Nucleus accumbens (tissue), 56 donors: ENCODE results near the gene SLC6A19.
"Not testable (repeated sequence)": the region's sequence is repeated elsewhere in the genome, so short reads cannot be mapped to it uniquely, and the experiment has no call there.

Experiments used
- DNase-seq, 56 donors: peaks; one replicate each; lab custom pipeline; 2025; lab: John Stamatoyannopoulos, UW

SLC6A19 gene

DNA sequence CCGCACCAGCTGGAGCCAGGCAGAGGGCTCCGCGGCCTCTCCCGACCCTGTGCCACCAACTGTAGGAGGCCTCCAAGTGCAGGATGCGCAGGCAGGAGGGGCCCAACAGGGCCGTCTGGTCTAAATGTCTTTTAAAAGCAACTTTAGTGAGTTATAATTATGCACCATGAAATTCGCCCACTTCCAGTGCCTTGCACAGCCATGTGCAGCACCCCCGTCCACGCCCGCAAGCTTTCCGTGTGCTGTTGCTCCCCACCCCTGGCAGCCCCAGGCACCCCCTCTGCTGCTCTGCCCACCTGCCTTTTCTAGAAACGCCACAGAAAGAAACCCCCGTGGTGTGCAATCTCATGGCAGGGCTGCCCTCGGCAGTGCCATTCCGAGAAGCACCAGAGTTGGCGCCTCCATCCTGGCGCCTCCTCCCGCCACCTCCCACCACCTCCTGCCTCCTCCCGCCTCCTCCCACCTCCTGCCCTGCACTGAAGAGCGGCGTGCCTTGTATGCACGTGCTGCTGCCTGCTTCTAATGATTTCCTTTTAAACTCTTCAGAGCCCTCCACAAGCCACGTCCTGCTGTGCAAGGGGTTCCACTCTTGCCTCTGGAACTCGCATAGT lies 16.3 kb downstream of the SLC6A19 start:
- DNase-seq, result peak in 2 of 56 donors; percentile 13 to 25

DNA sequence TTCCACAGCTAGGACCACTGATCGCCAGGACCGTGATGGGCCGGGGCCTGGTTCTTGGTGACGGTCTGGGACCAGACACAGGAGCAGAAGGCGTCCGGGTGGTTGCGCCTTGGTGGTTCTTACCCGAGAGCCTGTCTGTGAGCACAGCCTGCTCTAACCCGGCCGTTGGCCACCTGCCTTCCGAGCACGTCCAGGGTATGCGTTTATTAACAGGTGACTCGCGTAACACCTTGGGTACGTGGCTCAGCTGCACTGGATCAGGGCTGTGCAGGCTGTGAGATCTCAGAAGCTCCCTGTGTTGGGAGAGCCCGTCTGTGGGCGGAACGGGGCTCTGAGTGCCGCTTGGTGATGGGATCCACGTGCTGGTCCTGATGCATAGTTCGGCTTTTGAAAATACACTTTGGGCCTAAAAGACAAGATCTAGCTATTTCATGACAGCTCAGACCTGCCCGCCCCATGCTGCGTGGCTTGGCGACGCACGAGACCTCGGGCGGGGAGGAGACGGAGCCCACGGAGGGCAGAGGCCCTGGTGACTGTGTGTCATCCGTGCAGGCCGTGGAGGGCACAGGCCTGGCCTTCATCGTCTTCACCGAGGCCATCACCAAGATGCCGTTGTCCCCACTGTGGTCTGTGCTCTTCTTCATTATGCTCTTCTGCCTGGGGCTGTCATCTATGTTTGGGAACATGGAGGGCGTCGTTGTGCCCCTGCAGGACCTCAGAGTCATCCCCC lies 17.1 kb downstream of the SLC6A19 start:
- DNase-seq, result no peak

DNA sequence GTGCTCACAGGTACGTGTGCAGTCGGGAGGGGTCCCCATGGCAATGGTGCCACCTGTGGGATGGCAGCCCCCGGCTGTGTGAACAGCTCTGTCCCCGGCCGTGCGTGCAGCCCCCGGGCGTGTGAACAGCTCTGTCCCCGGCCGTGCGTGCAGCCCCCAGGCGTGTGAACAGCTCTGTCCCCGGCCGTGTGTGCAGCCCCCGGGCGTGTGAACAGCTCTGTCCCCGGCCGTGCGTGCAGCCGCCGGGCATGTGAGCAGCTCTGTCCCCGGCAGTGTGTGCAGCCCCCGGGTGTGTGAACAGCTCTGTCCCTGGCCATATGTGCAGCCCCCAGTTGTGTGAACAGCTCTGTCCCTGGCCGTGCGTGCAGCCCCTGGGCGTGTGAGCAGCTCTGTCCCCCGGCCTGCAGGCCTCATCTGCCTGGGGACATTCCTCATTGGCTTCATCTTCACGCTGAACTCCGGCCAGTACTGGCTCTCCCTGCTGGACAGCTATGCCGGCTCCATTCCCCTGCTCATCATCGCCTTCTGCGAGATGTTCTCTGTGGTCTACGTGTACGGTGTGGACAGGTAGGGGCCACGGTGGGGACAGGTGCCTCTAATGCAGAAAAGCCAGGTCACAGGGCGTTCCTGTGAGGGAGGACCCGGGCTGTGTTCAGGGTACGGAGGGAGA lies 17.8 kb downstream of the SLC6A19 start:
- DNase-seq, result no peak

DNA sequence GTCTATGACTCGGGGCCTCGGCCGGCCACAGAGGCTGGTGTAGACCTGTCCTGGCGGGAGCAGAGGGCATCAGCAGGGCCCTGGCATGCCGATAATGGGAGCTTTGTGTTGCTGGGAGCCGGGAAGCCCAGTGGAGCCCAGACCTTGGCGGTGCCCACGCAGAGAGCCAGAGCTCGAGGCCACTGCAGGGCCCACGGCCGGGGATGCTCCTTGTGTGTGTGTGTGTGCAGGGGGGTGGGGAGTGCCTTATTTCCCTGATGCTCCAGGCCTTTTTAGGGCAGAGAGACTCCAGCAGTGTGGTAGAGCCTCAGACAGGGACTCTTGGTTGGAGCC lies 18.3 kb downstream of the SLC6A19 start:
- DNase-seq, result no peak

DNA sequence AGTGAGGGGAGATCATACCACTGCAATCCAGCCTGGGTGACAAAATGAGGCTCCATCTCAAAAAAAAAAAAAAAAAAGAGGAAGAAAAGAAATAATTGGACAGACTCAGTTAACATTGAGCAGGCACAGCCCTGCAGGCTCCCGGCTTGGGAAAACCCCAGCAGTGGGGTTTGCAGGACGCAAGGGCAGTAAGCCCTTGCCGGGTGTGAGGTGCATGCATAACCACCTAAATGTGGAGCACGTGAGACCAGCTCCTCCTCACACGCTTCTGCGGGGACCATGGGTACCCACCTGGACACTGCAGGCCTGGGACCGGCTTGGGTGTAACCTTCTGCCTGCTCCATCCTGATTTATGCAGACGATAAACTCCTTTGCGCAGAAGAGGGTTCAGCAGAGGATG lies 19.0 kb downstream of the SLC6A19 start:
- DNase-seq, result no peak

DNA sequence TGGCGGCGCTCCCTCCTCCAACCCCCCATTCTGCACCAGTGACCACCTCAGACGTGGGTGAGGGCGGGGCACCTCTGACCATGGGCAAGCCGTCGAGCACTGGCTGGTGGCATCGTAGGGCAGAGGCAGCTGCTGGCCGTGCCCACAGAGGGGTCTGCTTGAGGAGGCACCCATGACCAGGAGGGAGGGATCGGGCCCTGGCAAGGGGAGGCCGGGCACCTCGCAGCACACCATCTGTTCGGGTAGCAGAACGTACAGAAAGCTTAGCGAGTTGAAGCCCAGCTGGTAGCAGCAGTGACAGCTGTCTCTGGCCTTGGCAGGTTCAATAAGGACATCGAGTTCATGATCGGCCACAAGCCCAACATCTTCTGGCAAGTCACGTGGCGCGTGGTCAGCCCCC lies 19.4 kb downstream of the SLC6A19 start:
- DNase-seq, result no peak

DNA sequence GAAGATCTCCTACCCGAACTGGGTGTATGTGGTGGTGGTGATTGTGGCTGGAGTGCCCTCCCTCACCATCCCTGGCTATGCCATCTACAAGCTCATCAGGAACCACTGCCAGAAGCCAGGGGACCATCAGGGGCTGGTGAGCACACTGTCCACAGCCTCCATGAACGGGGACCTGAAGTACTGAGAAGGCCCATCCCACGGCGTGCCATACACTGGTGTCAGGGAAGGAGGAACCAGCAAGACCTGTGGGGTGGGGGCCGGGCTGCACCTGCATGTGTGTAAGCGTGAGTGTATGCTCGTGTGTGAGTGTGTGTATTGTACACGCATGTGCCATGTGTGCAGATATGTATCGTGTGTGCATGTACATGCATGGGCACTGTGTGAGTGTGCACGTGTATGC lies 20.3 kb downstream of the SLC6A19 start:
- DNase-seq, result no peak

DNA sequence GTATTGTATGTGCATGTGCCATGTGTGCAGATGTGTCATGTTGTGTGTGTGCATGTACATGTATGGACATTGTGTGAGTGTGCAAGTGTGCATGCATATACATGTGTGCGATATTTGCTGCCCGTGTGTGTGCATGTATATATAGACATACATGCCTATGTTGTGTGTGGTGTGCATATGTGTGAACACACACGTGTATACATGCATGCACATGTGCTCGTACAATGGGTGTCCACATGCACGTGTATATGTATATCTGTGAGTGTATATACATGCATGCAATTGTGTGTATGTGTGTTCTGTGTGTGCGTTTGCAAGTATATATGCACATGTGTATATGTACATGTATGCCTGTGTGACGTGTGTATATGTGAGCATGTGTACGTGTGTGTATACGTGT lies 20.8 kb downstream of the SLC6A19 start:
- no peak for DNase-seq

DNA sequence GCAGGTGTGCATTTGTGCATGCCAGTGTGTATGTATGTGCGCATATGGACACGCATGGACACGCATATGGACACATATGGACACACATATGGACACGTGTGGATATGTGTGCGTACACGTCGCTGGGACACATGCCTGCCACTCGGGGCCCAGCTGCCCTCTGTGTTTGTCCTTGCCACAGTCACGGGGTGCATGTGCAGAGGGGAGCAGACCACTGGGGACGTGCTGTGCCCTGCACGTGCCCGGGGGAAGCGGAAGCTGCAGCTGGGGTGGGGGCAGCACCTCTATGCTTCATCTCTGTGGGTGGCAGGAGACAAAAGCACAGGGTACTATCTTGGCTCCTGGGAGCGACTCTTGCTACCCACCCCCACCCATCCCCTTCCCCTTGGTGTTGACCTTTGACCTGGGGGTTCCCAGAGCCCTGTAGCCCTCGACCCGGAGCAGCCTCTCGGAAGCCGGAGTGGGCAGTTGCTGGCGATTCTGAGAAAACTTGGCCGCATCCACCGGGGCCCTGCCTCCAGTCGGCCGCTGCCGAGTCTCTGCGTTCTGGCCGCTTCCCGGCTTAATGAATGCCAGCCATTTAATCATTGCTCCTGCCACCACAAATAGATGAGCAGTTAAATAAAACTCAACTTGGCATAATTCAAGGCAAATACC lies 21.4 kb downstream of the SLC6A19 start:
- no peak for DNase-seq

DNA sequence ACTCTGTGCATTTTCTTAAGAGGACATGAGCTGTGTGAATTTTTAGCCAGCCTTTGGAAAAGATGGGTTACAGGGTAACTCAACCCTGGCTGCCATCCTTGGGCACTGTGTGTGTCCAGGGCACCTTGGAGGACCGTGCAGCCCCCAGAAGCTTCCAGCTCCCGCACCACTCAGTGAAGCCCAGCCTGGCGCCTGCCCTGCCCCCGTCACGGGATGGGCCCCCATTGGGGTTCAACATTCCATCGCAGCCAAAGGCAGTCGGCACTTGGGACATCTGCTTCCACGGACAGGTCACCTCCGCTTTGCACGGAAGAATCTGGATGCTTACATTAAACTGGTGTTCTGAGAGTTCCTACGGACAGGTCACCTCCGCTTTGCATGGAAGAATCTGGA lies 21.9 kb downstream of the SLC6A19 start:
- DNase-seq, result no peak

DNA sequence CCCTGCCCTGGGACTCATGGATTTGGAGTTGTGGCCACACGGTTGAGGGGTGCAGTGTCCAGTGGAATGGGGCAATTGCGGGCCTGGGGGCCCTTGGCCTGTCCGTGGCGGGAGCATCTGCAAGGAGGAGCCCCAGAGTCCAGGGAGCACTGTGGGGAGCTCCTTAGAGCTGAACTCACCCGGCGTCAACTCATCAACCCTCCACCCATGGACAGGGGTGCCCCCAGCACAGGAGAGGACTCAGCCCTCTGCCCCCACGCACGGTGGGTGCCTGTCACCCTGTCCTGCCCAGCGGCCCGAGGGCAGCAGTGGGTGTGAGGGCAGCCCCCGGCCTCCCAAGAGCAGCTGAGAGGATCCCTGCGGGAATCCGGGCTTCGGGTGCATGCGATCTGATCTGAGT lies 23.2 kb downstream of the SLC6A19 start:
- DNase-seq, result no peak

DNA sequence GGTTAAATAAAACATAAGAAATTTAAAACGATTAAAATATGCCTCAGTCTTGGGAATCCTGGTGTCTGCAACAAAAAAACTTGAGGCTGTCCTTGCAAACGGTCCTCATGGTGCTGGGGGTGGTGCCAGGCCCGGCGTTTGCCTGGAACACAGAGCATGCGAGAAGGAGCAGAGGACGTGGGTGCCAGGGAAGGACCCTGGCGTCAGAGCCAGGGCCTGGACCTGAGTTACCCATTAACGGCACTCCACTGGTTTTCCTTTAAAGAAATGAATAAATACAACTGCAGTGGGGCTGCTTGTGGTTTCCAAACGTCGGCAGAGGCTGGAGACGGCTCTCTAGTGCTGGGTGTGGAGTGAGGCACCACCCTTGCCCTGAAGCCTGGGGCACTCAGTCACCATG lies 23.7 kb downstream of the SLC6A19 start, which contains the start of gene SLC6A18:
Gene SLC6A18 (plus strand): TSS at position 301 of the 400 bp plus-strand sequence. CDS start 97 bp downstream, at position 398.
- no peak for DNase-seq

DNA sequence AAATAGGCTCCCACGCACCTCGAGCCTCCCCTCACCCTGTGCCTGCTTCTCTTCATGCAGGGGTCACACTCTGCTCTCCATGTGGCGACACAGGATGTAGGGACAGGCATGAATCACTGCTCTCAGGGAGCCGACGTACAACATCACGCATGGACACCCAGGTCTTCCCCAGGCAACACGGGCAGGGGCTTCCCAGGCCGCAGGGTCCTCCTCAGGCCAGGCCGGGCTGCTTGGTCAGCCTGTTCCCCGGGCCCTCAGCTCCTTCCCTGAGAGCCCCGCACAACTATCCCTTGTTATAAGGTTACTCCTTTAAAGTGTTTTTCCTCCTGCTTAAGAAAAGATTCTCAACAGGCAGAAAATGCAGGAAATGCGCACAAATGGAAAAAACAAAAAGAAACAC lies 24.8 kb downstream of the SLC6A19 start:
- no peak for DNase-seq

DNA sequence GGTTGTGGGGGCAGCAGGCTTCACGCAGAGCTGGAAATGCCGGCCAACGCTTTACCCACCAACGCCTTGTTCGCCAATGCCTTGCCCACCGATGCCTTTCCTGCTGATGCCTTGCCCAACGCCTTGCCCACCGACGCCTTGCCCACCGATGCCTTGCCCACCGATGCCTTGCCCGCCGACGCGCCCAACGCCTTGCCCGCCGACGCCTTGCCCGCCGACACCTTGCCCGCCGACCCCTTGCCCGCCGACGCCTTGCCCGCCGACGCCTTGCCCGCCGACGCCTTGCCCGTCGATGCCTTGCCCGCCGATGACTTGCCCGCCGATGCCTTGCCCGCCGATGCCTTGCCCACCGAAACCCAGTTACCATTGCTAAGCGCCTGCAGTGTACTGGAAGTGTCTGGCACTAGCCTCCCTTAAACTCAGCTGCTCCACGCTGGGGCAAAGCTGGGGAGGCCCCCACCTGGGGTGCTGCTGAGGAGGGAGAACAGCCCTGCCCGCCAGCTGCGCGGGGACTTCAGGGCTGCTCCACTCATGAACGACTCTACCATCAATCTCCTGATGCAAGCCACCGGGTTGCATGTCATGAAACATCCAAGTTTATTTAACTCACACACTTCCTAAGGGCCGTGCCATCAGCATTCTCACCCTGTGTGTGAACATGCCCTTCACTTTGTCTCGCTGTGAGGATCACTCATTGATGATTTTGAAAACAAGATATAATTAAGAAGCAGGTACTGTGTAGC lies 25.6 kb downstream of the SLC6A19 start:
- no peak for DNase-seq

DNA sequence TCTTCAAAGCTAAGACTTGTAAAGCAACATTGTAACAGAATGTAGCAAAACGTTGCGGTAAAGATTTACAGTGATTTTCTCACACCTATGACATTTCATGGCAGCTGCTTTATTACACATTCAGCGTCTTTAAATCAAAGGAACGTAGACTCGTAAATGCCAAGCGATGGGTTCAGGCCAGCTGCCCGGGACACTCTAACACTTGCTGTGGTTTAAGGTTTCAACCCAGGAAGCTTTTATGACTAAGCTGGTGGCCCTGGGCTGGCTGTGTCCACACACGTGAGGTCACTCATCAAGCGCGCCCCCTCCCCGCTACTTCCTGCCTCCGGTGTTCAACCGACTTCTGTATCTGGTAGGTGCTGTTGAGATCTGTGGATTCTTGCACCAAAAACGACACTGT lies 26.3 kb downstream of the SLC6A19 start:
- no peak for DNase-seq

DNA sequence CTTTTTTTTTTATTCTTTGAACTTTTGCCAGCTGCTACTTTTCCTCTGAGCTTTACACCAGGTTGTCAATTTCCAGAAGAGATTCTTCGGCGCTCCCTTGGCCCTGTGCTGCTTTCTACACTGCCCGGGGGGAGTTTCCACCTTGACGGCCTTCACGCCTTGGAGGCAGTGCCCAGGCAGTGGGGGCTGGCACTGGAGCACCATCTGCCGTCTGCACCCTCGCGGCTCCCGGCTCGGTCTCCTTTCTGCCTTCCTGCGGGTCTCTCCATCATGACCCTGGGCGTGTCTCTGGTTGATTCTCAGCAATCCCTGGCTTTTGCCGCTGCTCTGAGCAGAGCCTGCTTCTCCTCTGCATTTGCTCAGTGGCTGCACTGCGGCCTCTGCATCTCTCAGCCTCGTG lies 26.7 kb downstream of the SLC6A19 start:
- no peak for DNase-seq

DNA sequence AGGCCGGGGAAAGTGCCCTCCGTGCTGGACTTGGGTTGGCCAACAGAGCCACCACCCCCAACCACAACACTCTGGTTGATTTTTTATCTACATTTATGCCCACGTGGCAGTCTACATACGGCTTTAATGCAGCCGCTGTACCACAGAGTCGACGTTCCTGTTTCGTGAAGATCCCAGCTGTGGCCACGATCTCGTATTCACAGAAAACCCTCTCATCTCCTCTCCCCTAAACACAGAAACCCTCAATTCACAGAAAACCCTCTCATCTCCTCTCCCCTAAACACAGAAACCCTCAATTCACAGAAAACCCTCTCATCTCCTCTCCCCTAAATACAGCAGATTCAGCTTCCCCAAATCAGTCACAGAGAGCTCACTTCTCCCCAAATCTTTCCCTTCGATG lies 27.6 kb downstream of the SLC6A19 start:
- not testable (repeated sequence) for DNase-seq

DNA sequence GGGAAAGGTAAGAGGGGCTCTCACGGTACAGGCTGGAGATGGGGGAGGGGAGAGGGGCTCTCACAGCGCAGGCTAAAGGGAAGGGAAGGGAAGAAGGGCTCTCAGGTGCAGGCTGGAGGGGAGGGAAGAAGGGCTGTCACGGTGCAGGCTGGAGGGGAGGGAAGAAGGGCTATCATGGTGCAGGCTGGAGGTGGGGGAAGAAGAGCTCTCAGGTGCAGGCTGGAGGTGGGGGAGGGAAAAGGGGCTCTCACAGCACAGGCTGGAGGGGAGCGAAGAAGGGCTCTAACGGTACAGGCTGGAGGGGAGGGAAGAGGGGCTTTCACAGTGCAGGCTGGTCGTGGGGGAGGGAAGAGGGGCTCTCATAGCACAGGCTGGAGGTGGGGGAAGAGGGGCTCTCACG lies 28.4 kb downstream of the SLC6A19 start:
- no peak for DNase-seq

DNA sequence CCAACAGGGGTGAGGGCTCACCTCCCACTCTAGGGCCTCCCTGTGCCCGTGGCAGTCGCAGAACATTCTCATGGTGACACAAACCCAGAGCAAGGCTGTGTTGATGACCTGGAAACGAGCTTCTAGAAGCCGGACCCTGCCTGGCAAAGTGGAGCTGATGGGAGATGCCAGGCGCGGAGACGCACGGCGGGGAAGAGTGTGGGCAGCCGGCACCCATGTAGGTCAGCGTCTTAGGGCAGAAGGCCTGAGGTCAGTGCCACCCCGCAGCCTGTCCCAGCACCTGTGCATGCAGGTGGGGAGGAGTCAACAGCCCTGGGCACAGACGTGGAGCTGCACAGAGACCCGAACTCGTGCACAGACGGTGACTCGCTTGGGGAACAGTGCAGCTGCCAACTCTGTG lies 29.2 kb downstream of the SLC6A19 start:
- no peak for DNase-seq

DNA sequence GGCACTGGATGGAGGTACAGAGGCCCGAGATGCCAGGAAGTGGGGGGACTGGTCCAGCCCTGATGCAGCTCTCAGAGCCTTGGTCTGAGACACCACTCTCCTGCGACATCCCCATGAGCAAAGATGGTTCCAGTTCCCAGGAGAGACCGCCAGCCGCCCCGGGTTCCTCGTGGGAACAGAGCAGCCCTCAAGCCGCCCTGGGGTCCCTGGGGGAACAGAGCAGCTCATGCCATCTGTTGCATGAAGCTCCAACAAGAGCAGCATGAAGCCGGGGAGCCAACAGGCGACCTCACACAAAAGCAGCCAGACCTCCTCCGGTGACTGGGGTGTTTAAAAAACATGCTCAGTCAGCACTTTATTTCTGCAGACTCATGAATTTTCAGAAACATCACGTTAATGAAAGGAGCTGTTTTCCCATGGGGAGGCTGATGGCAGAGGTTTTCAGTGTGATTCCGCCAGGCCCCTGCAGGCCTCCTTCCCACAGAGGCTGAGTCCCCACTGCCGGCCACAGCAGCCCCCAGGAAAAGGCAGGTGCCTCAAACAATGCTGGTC lies 30.0 kb downstream of the SLC6A19 start:
- DNase-seq, result no peak

DNA sequence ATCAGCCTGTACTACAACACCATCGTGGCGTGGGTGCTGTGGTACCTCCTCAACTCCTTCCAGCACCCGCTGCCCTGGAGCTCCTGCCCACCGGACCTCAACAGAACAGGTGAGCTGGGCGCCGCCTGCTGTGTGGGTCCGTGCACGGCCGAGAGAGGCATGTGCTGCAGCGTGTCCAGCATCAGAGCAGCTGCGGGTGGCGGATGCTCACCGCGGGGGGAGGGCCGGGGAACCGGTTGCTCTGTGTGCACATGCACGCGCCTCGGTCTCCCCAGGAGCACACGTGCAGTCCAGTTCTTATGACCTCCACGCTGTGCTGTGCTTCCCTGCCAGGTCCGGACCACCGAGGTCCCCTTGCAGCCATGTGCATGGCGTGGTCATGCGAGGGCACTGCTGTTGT lies 31.4 kb downstream of the SLC6A19 start:
- DNase-seq, result no peak
